SK-N-MC (cell line): Measurements from ENCODE around the gene PAX5.
"Not testable (repeated sequence)": the region's sequence is repeated elsewhere in the genome, so short reads cannot be mapped to it uniquely, and the experiment has no call there.

Experiments
- DNase-seq: peaks from one replicate; pipeline ENCODE4 v3.0.0-alpha.2; 2011; ENCODE audit warnings: low read depth, low spot score
- H3K27ac ChIP-seq: fragments of 200-600 bp; sonication (generic); 2 replicates; pipeline ENCODE4 v1.5.1; 2016; ENCODE audit warnings: mixed run types
- H3K36me3 ChIP-seq: fragments of 200-600 bp; sonication (generic); 2 replicates; pipeline ENCODE4 v1.6.1; 2017; ENCODE audit warnings: antibody characterized with exemption, low read length, mixed read lengths; ENCODE audit not compliant: insufficient read depth
- H3K4me3 ChIP-seq: fragments of 200-600 bp; sonication (generic); 2 replicates; pipeline ENCODE4 v1.5.1; 2016
- H3K9ac ChIP-seq: fragments of 200-600 bp; sonication (generic); 2 replicates; pipeline ENCODE4 v1.8.0; 2017; ENCODE audit warnings: mixed run types, mixed read lengths; ENCODE audit not compliant: insufficient read length
- H3K9me3 ChIP-seq: fragments of 200-600 bp; sonication (generic); 2 replicates; pipeline ENCODE4 v1.6.1; 2017; ENCODE audit warnings: low read depth, mild to moderate bottlenecking, antibody characterized with exemption, low read length, moderate library complexity, mixed read lengths
- EZH2 ChIP-seq: fragments of 200-600 bp; sonication (generic); IDR thresholded peaks from one replicate; pipeline ENCODE4 v1.6.1; 2017; ENCODE audit warnings: antibody characterized with exemption
- FOXP2 ChIP-seq: optimal IDR thresholded peaks from 2 replicates; pipeline ENCODE3; 2011; ENCODE audit warnings: mild to moderate bottlenecking, moderate library complexity; ENCODE audit not compliant: insufficient read depth; ENCODE audit errors: extremely low read length, control extremely low read depth
- POLR2AphosphoS5 ChIP-seq: IDR thresholded peaks from 2 replicates; pipeline ENCODE4 v1.6.1; 2012; ENCODE audit warnings: mild to moderate bottlenecking, low read depth, low read length, borderline replicate concordance

PAX5 gene

GRCh38 chr9:37062336-37062735 is 28.3 kb upstream of the PAX5 start:
- DNase-seq, result no peak
- Histone ChIP-seq H3K4me3 (no peak overlapping the region), H3K27ac (no peak overlapping the region), H3K9me3 (no peaks in the 10 kb centered on the region), H3K36me3 (no peaks in the 10 kb centered on the region), H3K9ac (no peak overlapping the region)
- no peak for TF ChIP-seq FOXP2
- TF ChIP-seq EZH2, result no peak
- no peak for TF ChIP-seq POLR2AphosphoS5

GRCh38 chr9:37061768-37062167 is 27.7 kb upstream of the PAX5 start:
- no peaks in the 10 kb centered on the region for H3K36me3 ChIP-seq
- no peak for DNase-seq
- H3K27ac ChIP-seq, result no peak overlapping the region
- H3K9ac ChIP-seq, result no peak overlapping the region
- no peak overlapping the region for H3K4me3 ChIP-seq
- TF ChIP-seq POLR2AphosphoS5 (no peak), EZH2 (no peak), FOXP2 (no peak)
- H3K9me3 ChIP-seq, result no peaks in the 10 kb centered on the region

GRCh38 chr9:37060833-37061232 is 26.8 kb upstream of the PAX5 start:
- H3K36me3 ChIP-seq, result no peaks in the 10 kb centered on the region
- H3K9me3 ChIP-seq, result no peaks in the 10 kb centered on the region
- TF ChIP-seq POLR2AphosphoS5 (no peak), EZH2 (no peak), FOXP2 (no peak)
- H3K4me3 ChIP-seq, result no peak overlapping the region
- H3K27ac ChIP-seq, result no peak overlapping the region
- no peak overlapping the region for H3K9ac ChIP-seq
- DNase-seq, result no peak

GRCh38 chr9:37056046-37056920 is 22.2 kb upstream of the PAX5 start:
- Histone ChIP-seq H3K27ac (no peak overlapping the region), H3K9ac (no peak overlapping the region), H3K4me3 (no peak overlapping the region), H3K9me3 (no peaks in the 10 kb centered on the region), H3K36me3 (no peaks in the 10 kb centered on the region)
- no peak for DNase-seq
- TF ChIP-seq POLR2AphosphoS5, result no peak
- no peak for TF ChIP-seq FOXP2
- TF ChIP-seq EZH2, result no peak

GRCh38 chr9:37054363-37054720 is 20.3 kb upstream of the PAX5 start:
- H3K4me3 ChIP-seq, H3K27ac ChIP-seq, H3K9me3 ChIP-seq, H3K36me3 ChIP-seq, H3K9ac ChIP-seq, DNase-seq: not testable (repeated sequence)

- TF ChIP-seq EZH2 (no peak), POLR2AphosphoS5 (no peak), FOXP2 (no peak)
- no peak for DNase-seq
- no peaks in the 10 kb centered on the region for H3K9me3 ChIP-seq
- no peaks in the 10 kb centered on the region for H3K36me3 ChIP-seq
- no peak overlapping the region for H3K9ac ChIP-seq
- H3K27ac ChIP-seq, result no peak overlapping the region
- no peak overlapping the region for H3K4me3 ChIP-seq
Measured at GRCh38 chr9:37053684-37054362, 19.8 kb upstream of the PAX5 start.

GRCh38 chr9:37046683-37047082 is 12.6 kb upstream of the PAX5 start:
- TF ChIP-seq POLR2AphosphoS5 (no peak), FOXP2 (no peak), EZH2 (no peak)
- no peaks in the 10 kb centered on the region for H3K36me3 ChIP-seq
- no peaks in the 10 kb centered on the region for H3K9me3 ChIP-seq
- no peak overlapping the region for H3K27ac ChIP-seq
- H3K9ac ChIP-seq, result no peak overlapping the region
- DNase-seq, result no peak
- no peak overlapping the region for H3K4me3 ChIP-seq

GRCh38 chr9:37042421-37042820 is 8.4 kb upstream of the PAX5 start:
- Histone ChIP-seq H3K4me3 (no peak overlapping the region), H3K36me3 (no peaks in the 10 kb centered on the region), H3K9ac (no peak overlapping the region), H3K9me3 (no peaks in the 10 kb centered on the region), H3K27ac (no peak overlapping the region)
- no peak for TF ChIP-seq EZH2
- TF ChIP-seq FOXP2, result no peak
- TF ChIP-seq POLR2AphosphoS5, result no peak
- DNase-seq, result no peak
